Measurements from ENCODE around the gene GRID2IP. TPM values are rescaled to one million over a fixed set of nuclear protein-coding genes. Genes with fewer than 3 reads are reported as not detected.

The GRID2IP gene
- total RNA-seq, 1 experiment from 2014 or later, result not detected

GRCh38 chr7:6562106-6562505 lies 10.8 kb upstream of the GRID2IP start:
- no TSS peak for BruUV-seq (replicated peaks)
- ChIA-PET CTCF (no interaction called here), POLR2A (ENCODE audit: low non-redundant PET) (interaction anchor here (0.6 kb wide), 1 partner anchor 12 kb away, joined by 5 read pairs; no protein-coding TSS in a partner anchor)
- Histone ChIP-seq H3K4me1 (ENCODE audit: insufficient read depth, low read length, poor library complexity, severe bottlenecking) (no peaks in the 10 kb centered on the region), H3K36me3 (ENCODE audit: insufficient read depth, low read length, poor library complexity, severe bottlenecking) (no peaks in the 10 kb centered on the region), H3K9me3 (ENCODE audit: low read depth, low read length, poor library complexity, severe bottlenecking) (no peaks in the 10 kb centered on the region), H3K27me3 (replicated peaks; ENCODE audit: insufficient read depth, low read depth, low read length, poor library complexity) (no peaks in the 10 kb centered on the region), H3K27ac (ENCODE audit: low read depth, low read length, poor library complexity, severe bottlenecking) (no peak overlapping the region), H3K4me3 (ENCODE audit: low read depth, low read length, poor library complexity, severe bottlenecking) (no peak overlapping the region)
- intact Hi-C loops (cut with micrococcal nuclease; ENCODE audit: unreplicated experiment), result no loop called here
- no peak for TF ChIP-seq EZH2 (IDR thresholded peaks at IDR 0.05; ENCODE audit: borderline replicate concordance, low read depth, low read length, poor library complexity, severe bottlenecking)
- no peak for TF ChIP-seq CTCF (conservative IDR thresholded peaks at IDR 0.05; ENCODE audit: low read depth, low read length)
- no peak for DNase-seq (ENCODE audit: low spot score)

- Histone ChIP-seq H3K36me3 (ENCODE audit: insufficient read depth, low read length, poor library complexity, severe bottlenecking) (no peaks in the 10 kb centered on the region), H3K4me1 (ENCODE audit: insufficient read depth, low read length, poor library complexity, severe bottlenecking) (no peaks in the 10 kb centered on the region), H3K4me3 (ENCODE audit: low read depth, low read length, poor library complexity, severe bottlenecking) (no peak overlapping the region), H3K9me3 (ENCODE audit: low read depth, low read length, poor library complexity, severe bottlenecking) (no peaks in the 10 kb centered on the region), H3K27me3 (replicated peaks; ENCODE audit: insufficient read depth, low read depth, low read length, poor library complexity) (no peaks in the 10 kb centered on the region), H3K27ac (ENCODE audit: low read depth, low read length, poor library complexity, severe bottlenecking) (no peak overlapping the region)
- BruUV-seq (replicated peaks), result no TSS peak
- POLR2A ChIA-PET (ENCODE audit: low non-redundant PET), result no interaction called here
- DNase-seq (ENCODE audit: low spot score), result no peak
- no peak for TF ChIP-seq EZH2 (IDR thresholded peaks at IDR 0.05; ENCODE audit: borderline replicate concordance, low read depth, low read length, poor library complexity, severe bottlenecking)
- no peak for TF ChIP-seq CTCF (conservative IDR thresholded peaks at IDR 0.05; ENCODE audit: low read depth, low read length)
- CTCF ChIA-PET, result no interaction called here
- intact Hi-C loops (cut with micrococcal nuclease; ENCODE audit: unreplicated experiment), result loop anchor here (2.0 kb wide), 1 partner anchor 43 kb away; no protein-coding TSS in a partner anchor
These were observed 8.6 kb upstream of the GRID2IP start for GRCh38 chr7:6559896-6560295.

- H3K27ac ChIP-seq (ENCODE audit: low read depth, low read length, poor library complexity, severe bottlenecking), result no peak overlapping the region
- H3K9me3 ChIP-seq (ENCODE audit: low read depth, low read length, poor library complexity, severe bottlenecking), result no peaks in the 10 kb centered on the region
- intact Hi-C loops (cut with micrococcal nuclease; ENCODE audit: unreplicated experiment), result loop anchor here (2.0 kb wide), 1 partner anchor 42 kb away; no protein-coding TSS in a partner anchor
- TF ChIP-seq CTCF (conservative IDR thresholded peaks at IDR 0.05; ENCODE audit: low read depth, low read length) (peak; percentile 58), EZH2 (IDR thresholded peaks at IDR 0.05; ENCODE audit: borderline replicate concordance, low read depth, low read length, poor library complexity, severe bottlenecking) (no peak)
- H3K27me3 ChIP-seq (replicated peaks; ENCODE audit: insufficient read depth, low read depth, low read length, poor library complexity), result no peaks in the 10 kb centered on the region
- H3K4me1 ChIP-seq (ENCODE audit: insufficient read depth, low read length, poor library complexity, severe bottlenecking), result no peaks in the 10 kb centered on the region
- no peak overlapping the region for H3K4me3 ChIP-seq (ENCODE audit: low read depth, low read length, poor library complexity, severe bottlenecking)
- ChIA-PET POLR2A (ENCODE audit: low non-redundant PET) (interaction anchor here (0.7 kb wide), 1 partner anchor 100 kb away, joined by 10 read pairs; no protein-coding TSS in a partner anchor), CTCF (interaction anchor here (0.5 to 1.4 kb wide), 7 partner anchors 43 to 818 kb away, joined by 3 to 16 read pairs (median 3); no protein-coding TSS in a partner anchor)
- peak; percentile 84 for DNase-seq (ENCODE audit: low spot score)
- no peaks in the 10 kb centered on the region for H3K36me3 ChIP-seq (ENCODE audit: insufficient read depth, low read length, poor library complexity, severe bottlenecking)
- no TSS peak for BruUV-seq (replicated peaks)
These were observed 7.6 kb upstream of the GRID2IP start for GRCh38 chr7:6558837-6559236.
